Psoas muscle (tissue), 8 donors: ENCODE results near the gene XG. TPM values are rescaled to one million over a fixed set of nuclear protein-coding genes. Genes with fewer than 3 reads are reported as not detected.

ENCODE experiments used
- ATAC-seq, 4 donors: fragments of 200-7000 bp; cut with Tn5 transposase; one replicate each; pipeline ENCODE4 v1.9.1; 2020; ENCODE audit warnings: moderate library complexity in 3 of 4, mild to moderate bottlenecking in 2 of 4
- DNase-seq, 2 donors: peaks; one replicate each; pipeline ENCODE4 v3.0.0-alpha.2; 2020
- H3K27ac ChIP-seq: fragments of 200-600 bp; one replicate; pipeline ENCODE4 v1.8.0; 2022
- H3K27me3 ChIP-seq, 3 donors: fragments of 200-600 bp in 1 of 3; one replicate each; pipeline versions ENCODE4 v1.6.1 to v1.8.0; 2013 to 2022; ENCODE audit warnings: low read length in 2 of 3, mild to moderate bottlenecking in 2 of 3, moderate library complexity in 1 of 3; ENCODE audit not compliant: insufficient read depth in 3 of 3
- H3K36me3 ChIP-seq, 2 donors: fragments of 200-600 bp in 1 of 2; one replicate each; pipeline versions ENCODE4 v1.6.1 to v1.8.0; 2013 to 2022; ENCODE audit warnings: low read depth in 1 of 2, mild to moderate bottlenecking in 1 of 2, moderate library complexity in 1 of 2; ENCODE audit not compliant: insufficient read depth in 1 of 2
- H3K4me1 ChIP-seq: fragments of 200-600 bp; one replicate; pipeline ENCODE4 v1.8.0; 2022
- H3K4me3 ChIP-seq: fragments of 200-600 bp; one replicate; pipeline ENCODE4 v1.8.0; 2022; ENCODE audit warnings: mild to moderate bottlenecking
- H3K9me3 ChIP-seq: fragments of 200-600 bp; one replicate; pipeline ENCODE4 v1.8.0; 2022
- WGBS, 3 donors: extraction: QIAGEN DNeasy Blood & Tissue Kit; methylation state at CpG; one replicate each; pipeline versions ENCODE4 v1.1.6 to v1.1.7; 2013; 5-methylcytosine and 5-hydroxymethylcytosine counted together
- intact Hi-C, 2 donors: fragments of 100-400 bp; cut with DNase I; formaldehyde crosslinking; loops; one replicate each; pipeline versions ENCODE4 v1.11.0 to v1.14.2; 2022
- polyA plus RNA-seq, 3 donors: library from polyadenylated mRNA; stranded (reverse); fragments of 200-250 nt; gene quantifications; one replicate each; pipeline ENCODE4 v1.2.3, GENCODE V29; 2013
- total RNA-seq, 4 donors: library from RNA; stranded (reverse); fragmentation: NEBNext Ultra II Directional in 2 of 4; extraction: Animal tissue kit (Norgen Biotek cat#: 25700) in 2 of 4; gene quantifications; one replicate each; pipeline versions ENCODE4 v1.2.1 to v1.2.4, GENCODE V29; 2021 to 2023
- TF ChIP-seq, protein P1 (sequence below): fragments of 200-600 bp; IDR thresholded peaks from one replicate; pipeline ENCODE4 v1.8.0; 2022; ENCODE audit warnings: antibody characterized with exemption
- donor health status: healthy with polysubstance abuse.
- donor health status: DM: no; HTN: no; CAD: no; lungs with moderate emphysema.
- donor health status: Bipolar disorder and iron deficiency.
- donor health status: healthy.
- donor health status: DM: yes; HTN: yes; CAD: no.
- donor health status: DM: no; HTN: no; CAD: no.
- donor health status: DM: no; HTN: no; CAD: no.
- donor health status: DM: yes; HTN: yes; CAD: no.

XG gene
- total and polyA plus RNA-seq, 7 donors, result 0.29 to 3.5 (median 0.52) TPM

- ATAC-seq, result no peak
- WGBS, 3 donors, result 0 to 2% methylated on average over 20 to 40 of the region's 44 CpGs; no CpG with 5 or more reads in 1 of the 3 donors
These were observed 77.1 kb downstream of the XG start for GRCh38 chrX:2828959-2829411.

DNA sequence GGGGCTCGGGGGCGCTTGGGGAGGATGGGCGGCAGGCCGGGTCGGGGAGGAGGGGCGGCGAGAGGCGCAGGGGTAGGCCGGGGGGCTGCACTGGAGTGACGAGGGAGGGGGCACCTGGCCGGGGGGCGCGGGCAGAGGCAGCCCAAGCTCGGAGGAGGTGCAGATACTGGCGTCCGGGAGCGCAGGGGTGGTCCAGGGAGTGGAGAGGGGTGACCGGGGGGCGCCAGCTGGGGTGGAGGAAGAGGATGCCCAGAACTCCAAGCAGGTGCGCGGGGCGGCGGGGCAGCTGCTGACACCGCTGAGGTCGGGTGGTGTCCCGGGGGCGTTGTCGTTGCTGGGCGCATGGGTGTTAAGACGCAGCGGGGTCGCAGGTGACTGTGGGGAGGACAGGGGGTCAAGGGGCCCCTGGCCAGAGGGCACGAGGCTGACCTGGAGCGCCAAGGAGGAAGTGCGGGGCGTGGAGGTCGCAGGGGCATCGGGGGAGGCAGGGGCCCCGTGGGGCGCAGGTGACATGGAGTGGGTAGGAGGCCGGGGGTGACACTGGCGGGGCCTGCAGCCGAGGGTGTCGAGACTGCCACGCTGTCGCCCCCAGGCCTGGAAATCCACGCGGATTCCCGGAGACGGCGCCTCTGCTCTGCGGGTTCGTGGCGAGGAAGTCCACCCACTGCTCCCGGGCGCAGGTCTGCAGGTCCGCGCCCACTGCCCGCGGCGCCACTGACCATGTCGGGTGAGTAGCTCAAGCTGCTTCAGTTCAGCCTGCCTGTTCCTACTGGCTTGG lies 77.8 kb downstream of the XG start:
- DNase-seq, result no peak
- intact Hi-C loops, result no loop called here

More at GRCh38 chrX:2828959-2829411, 77.1 kb downstream of the XG start:
- no peaks in the 10 kb centered on the region for H3K4me1 ChIP-seq
- H3K36me3 ChIP-seq, result no peaks in the 10 kb centered on the region
- no peak for DNase-seq
- no peak overlapping the region for H3K4me3 ChIP-seq
- no peaks in the 10 kb centered on the region for H3K9me3 ChIP-seq
- H3K27ac ChIP-seq, result no peak overlapping the region
- peaks cover 0 to 52% (median 0%) of the 10 kb centered on the region in 3 donors for H3K27me3 ChIP-seq
- intact Hi-C loops, result no loop called here
- TF ChIP-seq, protein P1, sequence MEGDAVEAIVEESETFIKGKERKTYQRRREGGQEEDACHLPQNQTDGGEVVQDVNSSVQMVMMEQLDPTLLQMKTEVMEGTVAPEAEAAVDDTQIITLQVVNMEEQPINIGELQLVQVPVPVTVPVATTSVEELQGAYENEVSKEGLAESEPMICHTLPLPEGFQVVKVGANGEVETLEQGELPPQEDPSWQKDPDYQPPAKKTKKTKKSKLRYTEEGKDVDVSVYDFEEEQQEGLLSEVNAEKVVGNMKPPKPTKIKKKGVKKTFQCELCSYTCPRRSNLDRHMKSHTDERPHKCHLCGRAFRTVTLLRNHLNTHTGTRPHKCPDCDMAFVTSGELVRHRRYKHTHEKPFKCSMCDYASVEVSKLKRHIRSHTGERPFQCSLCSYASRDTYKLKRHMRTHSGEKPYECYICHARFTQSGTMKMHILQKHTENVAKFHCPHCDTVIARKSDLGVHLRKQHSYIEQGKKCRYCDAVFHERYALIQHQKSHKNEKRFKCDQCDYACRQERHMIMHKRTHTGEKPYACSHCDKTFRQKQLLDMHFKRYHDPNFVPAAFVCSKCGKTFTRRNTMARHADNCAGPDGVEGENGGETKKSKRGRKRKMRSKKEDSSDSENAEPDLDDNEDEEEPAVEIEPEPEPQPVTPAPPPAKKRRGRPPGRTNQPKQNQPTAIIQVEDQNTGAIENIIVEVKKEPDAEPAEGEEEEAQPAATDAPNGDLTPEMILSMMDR, result no peak

GRCh38 chrX:2831471-2832228 lies 79.8 kb downstream of the XG start:
- Histone ChIP-seq H3K27me3 (peaks cover 0 to 30% (median 0%) of the 10 kb centered on the region in 3 donors), H3K4me3 (no peak overlapping the region), H3K4me1 (no peaks in the 10 kb centered on the region), H3K36me3 (no peaks in the 10 kb centered on the region), H3K9me3 (no peaks in the 10 kb centered on the region), H3K27ac (no peak overlapping the region)
- ATAC-seq (no peak), DNase-seq (no peak)
- WGBS, 3 donors, result 87 to 90% (median 89%) methylated on average over 14 of the region's 14 CpGs
- intact Hi-C loops, result no loop called here
- TF ChIP-seq, protein P1, result no peak

More for the DNA sequence above, 77.8 kb downstream of the XG start:
- Histone ChIP-seq H3K9me3 (no peaks in the 10 kb centered on the region), H3K4me1 (no peaks in the 10 kb centered on the region), H3K27ac (no peak overlapping the region), H3K4me3 (no peak overlapping the region), H3K36me3 (no peaks in the 10 kb centered on the region), H3K27me3 (peaks cover 0 to 47% (median 0%) of the 10 kb centered on the region in 3 donors)
- TF ChIP-seq, protein P1, result no peak
- 5 to 16% (median 12%) methylated on average over 16 to 61 of the region's 62 CpGs for WGBS, 3 donors
- no peak for ATAC-seq

DNA sequence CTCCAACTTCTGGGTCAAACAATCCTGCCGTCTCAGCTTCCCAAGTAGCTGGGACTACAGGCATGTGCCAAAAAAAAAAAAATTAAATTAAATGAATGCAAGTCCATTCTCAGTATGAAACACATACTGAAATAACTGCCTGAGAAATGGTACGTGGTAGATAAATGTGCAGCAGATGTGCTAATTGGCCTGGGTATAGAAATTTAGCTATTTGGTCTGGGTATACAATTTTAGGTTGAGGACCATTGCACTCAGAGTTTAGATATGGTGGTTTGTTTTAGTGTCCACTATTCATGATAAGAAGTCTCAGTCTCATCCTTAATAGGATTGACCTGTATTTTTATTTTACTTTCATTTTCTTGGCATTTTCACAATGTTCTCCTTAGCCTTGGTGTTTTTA lies 86.1 kb downstream of the XG start:
- H3K27me3 ChIP-seq, result no peaks in the 10 kb centered on the region
- H3K36me3 ChIP-seq, result no peaks in the 10 kb centered on the region
- intact Hi-C loops, result no loop called here
- peaks cover 4% of the 10 kb centered on the region for H3K9me3 ChIP-seq
- DNase-seq (no peak), ATAC-seq (no peak)
- H3K27ac ChIP-seq, result no peak overlapping the region
- TF ChIP-seq, protein P1, result no peak
- no peak overlapping the region for H3K4me3 ChIP-seq
- 89 to 93% (median 90%) methylated on average over 2 of the region's 2 CpGs for WGBS, 3 donors
- no peaks in the 10 kb centered on the region for H3K4me1 ChIP-seq
